PC-3 (cell line): ENCODE results near the gene SIAH2.
A peak's percentile ranks its signal among the peaks of the same experiment; 100 is the strongest.

Source experiments
- EZH2 ChIP-seq: fragments of 300-600 bp; sonication (generic); IDR thresholded peaks from one replicate; pipeline ENCODE4 v1.6.1; 2017; ENCODE audit warnings: antibody characterized with exemption, mild to moderate bottlenecking, low read length; ENCODE audit not compliant: unreplicated experiment
- EZH2phosphoT487 ChIP-seq: fragments of 300-600 bp; sonication (generic); IDR thresholded peaks from 2 replicates; pipeline ENCODE4 v1.6.1; 2018; ENCODE audit warnings: mild to moderate bottlenecking, antibody characterized with exemption, low read length, borderline replicate concordance
- TF ChIP-seq, protein P1 (sequence below): fragments of 300-600 bp; sonication (generic); conservative IDR thresholded peaks from 2 replicates; pipeline ENCODE4 v1.5.1; 2017; ENCODE audit warnings: antibody characterized with exemption, low read depth, mild to moderate bottlenecking, low read length

DNA sequence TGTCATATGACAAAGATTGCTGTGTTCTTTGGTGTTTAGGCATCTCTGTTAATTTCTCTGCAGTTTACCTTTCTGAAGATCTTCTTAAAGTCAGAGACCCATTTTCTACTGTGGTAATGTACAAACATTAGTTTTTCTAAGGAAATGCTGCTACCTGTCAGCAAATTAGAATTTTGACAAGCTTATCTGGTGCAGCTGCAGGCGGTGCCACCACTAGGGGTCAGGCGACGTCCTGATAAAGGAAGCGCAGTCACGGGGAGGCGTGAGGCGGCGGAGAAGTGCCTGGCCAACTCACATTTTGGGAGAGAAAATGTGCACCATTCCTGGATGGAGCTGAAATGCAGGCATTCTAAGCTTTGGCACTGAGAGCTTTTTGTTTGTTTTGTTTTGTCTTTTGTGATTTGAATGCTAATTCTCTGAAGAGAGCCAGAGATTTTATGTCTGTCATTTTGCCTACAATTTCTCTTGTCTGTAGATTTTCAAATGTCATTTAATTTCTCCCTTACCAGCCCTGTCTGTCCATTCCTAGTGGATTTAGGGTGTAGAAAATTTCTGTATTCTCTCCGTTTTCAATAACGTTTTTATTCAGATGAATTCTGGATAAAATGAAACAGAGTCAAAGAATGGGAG is 24.9 kb upstream of the SIAH2 start:
- TF ChIP-seq, protein P1, sequence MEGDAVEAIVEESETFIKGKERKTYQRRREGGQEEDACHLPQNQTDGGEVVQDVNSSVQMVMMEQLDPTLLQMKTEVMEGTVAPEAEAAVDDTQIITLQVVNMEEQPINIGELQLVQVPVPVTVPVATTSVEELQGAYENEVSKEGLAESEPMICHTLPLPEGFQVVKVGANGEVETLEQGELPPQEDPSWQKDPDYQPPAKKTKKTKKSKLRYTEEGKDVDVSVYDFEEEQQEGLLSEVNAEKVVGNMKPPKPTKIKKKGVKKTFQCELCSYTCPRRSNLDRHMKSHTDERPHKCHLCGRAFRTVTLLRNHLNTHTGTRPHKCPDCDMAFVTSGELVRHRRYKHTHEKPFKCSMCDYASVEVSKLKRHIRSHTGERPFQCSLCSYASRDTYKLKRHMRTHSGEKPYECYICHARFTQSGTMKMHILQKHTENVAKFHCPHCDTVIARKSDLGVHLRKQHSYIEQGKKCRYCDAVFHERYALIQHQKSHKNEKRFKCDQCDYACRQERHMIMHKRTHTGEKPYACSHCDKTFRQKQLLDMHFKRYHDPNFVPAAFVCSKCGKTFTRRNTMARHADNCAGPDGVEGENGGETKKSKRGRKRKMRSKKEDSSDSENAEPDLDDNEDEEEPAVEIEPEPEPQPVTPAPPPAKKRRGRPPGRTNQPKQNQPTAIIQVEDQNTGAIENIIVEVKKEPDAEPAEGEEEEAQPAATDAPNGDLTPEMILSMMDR = peak; percentile 98
- TF ChIP-seq EZH2 (no peak), EZH2phosphoT487 (no peak)
